Activated CD8-positive, alpha-beta memory T cell treated with anti-CD3 and anti-CD28 coated beads, Interleukin-2, amount 10 ng/mL, durations not matched to agents 7 days and 5 days (primary cell): ENCODE measurements around the gene DPP6. TPM values are rescaled to one million over a fixed set of nuclear protein-coding genes. Genes with fewer than 3 reads are reported as not detected.

ENCODE experiments used
- ATAC-seq: fragments of 150-1000 bp; cut with Tn5 transposase; one replicate; pipeline ENCODE4 v1.10.0; 2021; ENCODE audit warnings: moderate library complexity
- CTCF ChIA-PET: fragments of 350-600 bp; sonication (Branson Sonifier 250); formaldehyde crosslinking; loops from one replicate; lab custom pipeline; 2021; ENCODE audit warnings: antibody characterized with exemption; lab: Charles Lee
- DNase-seq: peaks from one replicate; pipeline ENCODE4 v3.0.0-alpha.2; 2020
- H3K27ac Mint-ChIP-seq: one replicate; pipeline ENCODE4 v1.8.0; 2021; ENCODE audit warnings: mild to moderate bottlenecking, mixed read lengths
- H3K27me3 Mint-ChIP-seq: one replicate; pipeline ENCODE4 v1.8.0; 2021; ENCODE audit warnings: mixed read lengths
- H3K36me3 Mint-ChIP-seq: one replicate; pipeline ENCODE4 v1.8.0; 2021; ENCODE audit warnings: mild to moderate bottlenecking, mixed read lengths
- H3K4me1 Mint-ChIP-seq: one replicate; pipeline ENCODE4 v1.8.0; 2021; ENCODE audit warnings: mixed read lengths
- H3K4me3 Mint-ChIP-seq: one replicate; pipeline ENCODE4 v1.8.0; 2021; ENCODE audit warnings: mild to moderate bottlenecking, moderate library complexity, mixed read lengths
- H3K9me3 Mint-ChIP-seq: one replicate; pipeline ENCODE4 v1.8.0; 2022; ENCODE audit warnings: low read depth, mixed read lengths
- total RNA-seq, 2 experiments: library from RNA; stranded (reverse); gene quantifications; one replicate each; pipeline ENCODE4 v1.2.3, GENCODE V29; 2021

The DPP6 gene
- total RNA-seq, 2 experiments from 2014 or later, result not detected

GRCh38 chr7:154475864-154476263 lies 423.7 kb downstream of the DPP6 start:
- Mint-ChIP-seq H3K27ac (no peak overlapping the region), H3K27me3 (no peaks in the 10 kb centered on the region), H3K9me3 (peaks cover 2% of the 10 kb centered on the region), H3K4me3 (no peak overlapping the region), H3K4me1 (no peaks in the 10 kb centered on the region), H3K36me3 (no peaks in the 10 kb centered on the region)
- no peak for ATAC-seq
- CTCF ChIA-PET, result no interaction called here
- DNase-seq, result no peak

- peaks cover 2% of the 10 kb centered on the region for H3K9me3 Mint-ChIP-seq
- H3K27me3 Mint-ChIP-seq, result no peaks in the 10 kb centered on the region
- DNase-seq, result no peak
- CTCF ChIA-PET, result no interaction called here
- no peak overlapping the region for H3K4me3 Mint-ChIP-seq
- no peaks in the 10 kb centered on the region for H3K36me3 Mint-ChIP-seq
- H3K27ac Mint-ChIP-seq, result no peak overlapping the region
- H3K4me1 Mint-ChIP-seq, result no peaks in the 10 kb centered on the region
- ATAC-seq, result no peak
These were observed 428.6 kb downstream of the DPP6 start for GRCh38 chr7:154480817-154481216.

DNA sequence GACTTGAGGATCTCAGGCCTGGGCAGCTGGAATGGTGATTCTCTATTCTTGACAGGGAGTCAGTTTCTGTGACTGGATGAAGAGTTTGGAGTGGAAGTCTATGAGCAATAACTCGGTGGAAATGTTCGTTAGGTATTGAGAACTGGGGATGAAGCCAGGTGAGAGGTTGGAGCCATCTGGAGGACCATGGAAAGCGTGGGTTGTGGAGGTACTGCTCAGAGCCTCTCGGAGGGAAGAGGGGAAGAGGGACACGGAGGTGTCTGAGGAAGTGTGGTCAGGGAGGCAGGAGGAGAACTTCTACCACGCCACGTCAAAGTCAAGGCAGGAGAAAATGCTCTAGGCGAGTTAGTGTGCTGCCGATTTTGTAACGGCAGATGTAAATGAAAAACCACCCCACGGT lies 430.7 kb downstream of the DPP6 start:
- no peaks in the 10 kb centered on the region for H3K4me1 Mint-ChIP-seq
- ATAC-seq (no peak), DNase-seq (no peak)
- H3K27ac Mint-ChIP-seq, result no peak overlapping the region
- no peaks in the 10 kb centered on the region for H3K27me3 Mint-ChIP-seq
- peaks cover 4% of the 10 kb centered on the region for H3K9me3 Mint-ChIP-seq
- no peaks in the 10 kb centered on the region for H3K36me3 Mint-ChIP-seq
- CTCF ChIA-PET, result no interaction called here
- H3K4me3 Mint-ChIP-seq, result no peak overlapping the region

DNA sequence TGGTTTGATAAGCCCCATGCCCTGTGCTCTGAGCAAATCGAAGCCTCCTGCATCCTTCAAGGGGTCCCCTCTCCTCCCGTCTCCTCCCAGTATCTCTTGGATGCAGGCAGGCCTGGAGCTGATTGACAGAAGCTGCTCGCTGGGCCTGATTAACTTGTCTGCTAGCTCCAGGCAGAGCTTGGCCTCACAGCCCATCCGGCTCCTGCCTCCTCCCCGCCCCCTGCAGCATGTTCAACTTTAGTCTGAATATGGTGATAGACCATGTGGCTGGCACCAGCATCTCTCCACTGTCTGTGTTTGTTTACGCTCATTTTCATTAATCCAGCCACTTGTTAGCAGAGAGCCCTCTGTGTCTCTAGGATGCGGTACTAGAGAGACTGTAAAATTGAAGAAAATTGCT lies 432.2 kb downstream of the DPP6 start:
- H3K4me3 Mint-ChIP-seq, result no peak overlapping the region
- ATAC-seq (no peak), DNase-seq (no peak)
- no peaks in the 10 kb centered on the region for H3K36me3 Mint-ChIP-seq
- H3K9me3 Mint-ChIP-seq, result peaks cover 4% of the 10 kb centered on the region
- H3K27ac Mint-ChIP-seq, result no peak overlapping the region
- CTCF ChIA-PET, result no interaction called here
- no peaks in the 10 kb centered on the region for H3K4me1 Mint-ChIP-seq
- H3K27me3 Mint-ChIP-seq, result no peaks in the 10 kb centered on the region

- H3K36me3 Mint-ChIP-seq, result no peaks in the 10 kb centered on the region
- no peaks in the 10 kb centered on the region for H3K4me1 Mint-ChIP-seq
- CTCF ChIA-PET, result no interaction called here
- H3K27ac Mint-ChIP-seq, result no peak overlapping the region
- no peak overlapping the region for H3K4me3 Mint-ChIP-seq
- DNase-seq, result no peak
- no peaks in the 10 kb centered on the region for H3K27me3 Mint-ChIP-seq
- no peak for ATAC-seq
- peaks cover 4% of the 10 kb centered on the region for H3K9me3 Mint-ChIP-seq
These were observed 432.7 kb downstream of the DPP6 start for GRCh38 chr7:154484943-154485342.

DNA sequence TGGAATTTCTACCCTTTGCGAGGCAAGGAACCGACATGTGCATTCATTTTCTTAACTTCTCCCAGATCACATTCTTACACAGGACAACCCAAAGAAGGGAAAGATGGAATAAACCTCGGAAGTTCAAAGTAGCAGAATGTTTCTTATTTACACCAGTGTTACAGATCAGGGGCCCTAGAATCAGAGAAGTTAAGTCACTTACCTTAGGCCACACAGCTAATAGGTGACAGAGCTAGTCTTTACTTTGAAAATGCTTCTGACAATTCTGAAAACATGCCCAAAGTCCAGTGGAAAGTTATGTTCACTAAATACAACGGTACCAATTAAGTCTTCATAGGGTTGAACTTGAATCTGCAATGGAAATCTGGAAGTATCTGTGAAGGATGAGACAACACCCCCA lies 437.7 kb downstream of the DPP6 start:
- Mint-ChIP-seq H3K4me1 (no peaks in the 10 kb centered on the region), H3K27me3 (no peaks in the 10 kb centered on the region)

GRCh38 chr7:154493594-154493993 lies 441.4 kb downstream of the DPP6 start:
- H3K4me1 Mint-ChIP-seq, result no peaks in the 10 kb centered on the region
- H3K27ac Mint-ChIP-seq, result no peak overlapping the region
- no peak overlapping the region for H3K4me3 Mint-ChIP-seq
- ATAC-seq, result no peak
- H3K9me3 Mint-ChIP-seq, result peaks cover 7% of the 10 kb centered on the region
- no peaks in the 10 kb centered on the region for H3K27me3 Mint-ChIP-seq
- CTCF ChIA-PET, result no interaction called here
- H3K36me3 Mint-ChIP-seq, result no peaks in the 10 kb centered on the region
- no peak for DNase-seq

More for the DNA sequence above, 437.7 kb downstream of the DPP6 start:
- ATAC-seq (no peak), DNase-seq (no peak)
- H3K9me3 Mint-ChIP-seq, result peaks cover 4% of the 10 kb centered on the region
- no peak overlapping the region for H3K4me3 Mint-ChIP-seq
- CTCF ChIA-PET, result no interaction called here
- H3K36me3 Mint-ChIP-seq, result no peaks in the 10 kb centered on the region
- no peak overlapping the region for H3K27ac Mint-ChIP-seq

DNA sequence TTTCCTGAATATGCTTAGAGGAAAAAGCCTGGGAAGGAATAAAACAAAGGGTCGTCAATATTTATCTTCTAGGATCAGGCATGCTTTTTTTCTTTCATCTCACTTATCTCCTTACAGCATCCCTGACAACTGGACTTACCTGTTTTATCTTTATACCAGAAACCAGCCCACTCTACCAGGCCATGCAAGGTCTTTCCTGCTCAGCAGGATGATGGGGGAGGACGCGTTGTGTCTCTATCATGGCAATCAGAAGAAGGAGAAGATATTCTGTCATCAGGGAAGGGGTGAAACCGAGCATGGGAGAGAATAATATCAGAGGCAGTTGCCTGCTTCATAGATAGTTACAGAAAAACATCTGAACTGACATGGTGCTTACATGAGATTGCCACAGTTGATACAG lies 445.6 kb downstream of the DPP6 start:
- no peak for DNase-seq
- no peak for ATAC-seq
- no peaks in the 10 kb centered on the region for H3K36me3 Mint-ChIP-seq
- H3K27me3 Mint-ChIP-seq, result no peaks in the 10 kb centered on the region
- H3K9me3 Mint-ChIP-seq, result peaks cover 13% of the 10 kb centered on the region
- H3K27ac Mint-ChIP-seq, result no peak overlapping the region
- H3K4me3 Mint-ChIP-seq, result no peak overlapping the region
- CTCF ChIA-PET, result no interaction called here
- no peaks in the 10 kb centered on the region for H3K4me1 Mint-ChIP-seq

GRCh38 chr7:154503962-154504550 lies 451.9 kb downstream of the DPP6 start:
- no peak overlapping the region for H3K27ac Mint-ChIP-seq
- H3K9me3 Mint-ChIP-seq, result peaks cover 8% of the 10 kb centered on the region
- no peaks in the 10 kb centered on the region for H3K27me3 Mint-ChIP-seq
- H3K36me3 Mint-ChIP-seq, result no peaks in the 10 kb centered on the region
- ATAC-seq, result no peak
- CTCF ChIA-PET, result interaction anchor here (0.8 kb wide), 1 partner anchor 23 kb away, joined by 3 read pairs; no protein-coding TSS in a partner anchor
- no peak overlapping the region for H3K4me3 Mint-ChIP-seq
- no peak for DNase-seq
- no peaks in the 10 kb centered on the region for H3K4me1 Mint-ChIP-seq

DNA sequence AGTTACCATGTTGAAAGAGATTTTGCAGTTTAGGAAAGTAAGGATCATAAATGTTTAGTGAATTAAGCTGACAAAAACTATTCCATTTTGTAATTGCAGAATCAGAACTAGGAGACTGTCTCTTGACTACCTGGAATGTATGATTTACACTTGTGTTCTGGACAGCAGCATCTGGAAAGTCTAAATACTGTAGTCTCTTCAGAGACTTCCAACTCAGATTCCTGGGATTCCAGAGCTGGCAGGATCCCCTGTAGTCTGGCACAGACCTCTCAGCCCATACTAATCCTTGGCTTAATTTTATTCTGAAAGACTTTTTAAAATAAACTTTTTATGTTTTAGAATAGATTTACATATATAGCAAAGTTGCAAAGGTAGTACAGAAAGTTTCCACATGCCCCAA lies 452.7 kb downstream of the DPP6 start:
- Mint-ChIP-seq H3K36me3 (no peaks in the 10 kb centered on the region), H3K9me3 (peaks cover 8% of the 10 kb centered on the region), H3K4me1 (no peaks in the 10 kb centered on the region), H3K27ac (no peak overlapping the region), H3K4me3 (no peak overlapping the region), H3K27me3 (no peaks in the 10 kb centered on the region)
- CTCF ChIA-PET, result no interaction called here
- DNase-seq (no peak), ATAC-seq (no peak)

GRCh38 chr7:154505362-154505761 lies 453.2 kb downstream of the DPP6 start:
- CTCF ChIA-PET, result no interaction called here
- no peak for DNase-seq
- no peaks in the 10 kb centered on the region for H3K27me3 Mint-ChIP-seq
- no peak overlapping the region for H3K4me3 Mint-ChIP-seq
- H3K36me3 Mint-ChIP-seq, result no peaks in the 10 kb centered on the region
- H3K27ac Mint-ChIP-seq, result no peak overlapping the region
- no peak for ATAC-seq
- peaks cover 8% of the 10 kb centered on the region for H3K9me3 Mint-ChIP-seq
- H3K4me1 Mint-ChIP-seq, result no peaks in the 10 kb centered on the region

- H3K4me3 Mint-ChIP-seq, result no peak overlapping the region
- H3K4me1 Mint-ChIP-seq, result no peaks in the 10 kb centered on the region
- DNase-seq, result no peak
- H3K9me3 Mint-ChIP-seq, result no peaks in the 10 kb centered on the region
- H3K27me3 Mint-ChIP-seq, result no peaks in the 10 kb centered on the region
- H3K27ac Mint-ChIP-seq, result no peak overlapping the region
- H3K36me3 Mint-ChIP-seq, result no peaks in the 10 kb centered on the region
- no peak for ATAC-seq
- CTCF ChIA-PET, result no interaction called here
These were observed 457.0 kb downstream of the DPP6 start for GRCh38 chr7:154509192-154509591.

DNA sequence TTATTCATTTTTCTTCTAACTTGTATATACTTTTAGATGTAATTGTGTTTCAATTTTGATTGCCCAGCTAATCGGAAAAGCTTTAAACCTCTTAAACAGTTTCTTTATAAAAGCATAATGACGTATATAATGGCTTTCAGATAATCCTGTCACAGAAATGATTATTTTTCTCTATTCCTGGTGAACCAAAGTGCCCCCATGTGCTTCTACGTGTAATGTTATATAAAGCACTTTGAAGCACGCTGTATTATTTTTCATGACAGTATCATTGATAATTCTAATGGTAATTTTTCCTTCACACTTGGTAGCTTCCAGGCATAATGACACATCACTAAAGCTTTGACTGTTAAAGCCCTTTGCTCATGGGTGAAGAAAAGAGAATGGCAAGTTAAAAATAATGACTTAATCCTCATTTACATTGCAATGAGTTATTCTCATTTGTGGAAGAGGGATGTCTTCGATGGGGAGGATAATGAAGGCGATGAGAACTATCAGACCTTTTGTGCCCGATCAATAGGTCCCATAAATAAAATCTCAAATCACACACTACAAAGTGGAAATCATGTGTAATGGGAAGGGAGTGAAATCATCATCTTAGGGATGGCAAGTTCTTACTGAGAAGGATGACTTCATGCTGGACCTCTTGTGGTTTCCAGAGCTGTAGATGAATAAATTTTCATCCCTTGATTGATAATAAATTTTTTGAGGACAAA lies 460.1 kb downstream of the DPP6 start:
- CTCF ChIA-PET, result no interaction called here
- no peak overlapping the region for H3K4me3 Mint-ChIP-seq
- no peaks in the 10 kb centered on the region for H3K4me1 Mint-ChIP-seq
- H3K36me3 Mint-ChIP-seq, result no peaks in the 10 kb centered on the region
- no peak overlapping the region for H3K27ac Mint-ChIP-seq
- H3K27me3 Mint-ChIP-seq, result no peaks in the 10 kb centered on the region
- ATAC-seq, result no peak
- H3K9me3 Mint-ChIP-seq, result no peaks in the 10 kb centered on the region
- no peak for DNase-seq

DNA sequence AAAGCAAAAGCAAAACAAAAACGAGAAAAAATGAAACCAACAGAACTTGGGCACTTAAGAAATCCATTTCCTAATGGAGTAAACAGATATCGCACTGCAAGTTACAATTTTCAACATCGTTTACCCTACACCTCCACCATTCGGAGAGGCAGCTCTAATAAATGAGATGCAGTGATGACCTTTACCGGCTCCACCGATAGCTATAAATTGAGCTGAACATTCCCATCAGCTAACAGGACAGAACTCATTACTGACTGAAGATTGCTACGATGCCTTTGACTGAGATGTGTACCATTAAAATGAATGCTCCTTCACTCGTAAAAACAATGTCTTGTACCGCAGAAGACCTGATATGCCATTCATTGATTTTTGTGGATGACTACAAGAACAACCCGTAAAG lies 465.6 kb downstream of the DPP6 start:
- H3K4me1 Mint-ChIP-seq, result no peaks in the 10 kb centered on the region

More for the DNA sequence above, 465.6 kb downstream of the DPP6 start:
- H3K27ac Mint-ChIP-seq, result no peak overlapping the region
- no peaks in the 10 kb centered on the region for H3K36me3 Mint-ChIP-seq
- ATAC-seq, result no peak
- H3K9me3 Mint-ChIP-seq, result peaks cover 2% of the 10 kb centered on the region
- CTCF ChIA-PET, result no interaction called here
- H3K27me3 Mint-ChIP-seq, result no peaks in the 10 kb centered on the region
- no peak overlapping the region for H3K4me3 Mint-ChIP-seq
- no peak for DNase-seq
